ENCODE results near the gene PACRG. TPM values are rescaled to one million over a fixed set of nuclear protein-coding genes. Genes with fewer than 3 reads are reported as not detected.

The PACRG gene
- total and polyA plus RNA-seq, 10 of the 15 experiments (the other 5 are each of a cell fraction or from before 2014, with no cell fraction given), result not detected

DNA sequence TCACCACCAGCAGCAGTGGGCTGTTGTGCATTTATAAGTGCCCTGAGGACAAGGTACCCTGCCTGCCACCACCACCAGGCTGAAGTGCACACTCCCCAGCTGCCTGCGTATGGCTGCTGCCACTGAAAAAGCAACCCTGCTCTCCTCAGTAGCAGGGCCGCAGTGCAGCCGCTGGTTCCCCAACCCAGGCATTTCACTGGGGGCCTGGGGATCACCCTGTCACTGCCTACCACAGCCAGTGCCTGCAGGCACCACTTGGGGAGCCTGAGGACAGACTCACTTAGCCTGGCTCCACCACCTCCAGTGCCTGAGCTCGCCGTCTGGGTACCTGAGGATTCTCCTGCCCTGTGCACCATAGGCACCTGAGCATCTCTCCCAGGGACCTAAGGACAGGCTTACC lies 215.6 kb downstream of the PACRG start:
- WGBS (ENCODE audit: insufficient coverage, insufficient replicate concordance, low lambda C conversion rate, missing lambda C conversion rate), result 35% methylated on average over 5 of the region's 5 CpGs
- H3K79me2 ChIP-seq (ENCODE audit: control insufficient read depth, insufficient read depth, low read length), result no peaks in the 10 kb centered on the region
- no peak overlapping the region for H3K4me2 ChIP-seq (ENCODE audit: control insufficient read depth, insufficient read depth)
- no peak overlapping the region for H2AFZ ChIP-seq (ENCODE audit: control insufficient read depth, low read depth, low read length)
- DNase-seq (ENCODE audit: low read depth, low spot score) (no peak), FAIRE-seq (no peak), ATAC-seq (no peak)
- no peaks in the 10 kb centered on the region for H3K9me3 ChIP-seq (replicated peaks; ENCODE audit: control insufficient read depth, insufficient read depth, low read length)
- H4K20me1 ChIP-seq (ENCODE audit: control insufficient read depth, insufficient read depth), result no peaks in the 10 kb centered on the region
- in situ Hi-C loops (cut with MboI) (no loop called here), intact Hi-C loops (cut with micrococcal nuclease; ENCODE audit: unreplicated experiment) (no loop called here)
- SMC1A ChIA-PET (ENCODE audit: uncharacterized antibody, unreplicated experiment), result no interaction called here
- POLR2A ChIA-PET, result no interaction called here
- no peaks in the 10 kb centered on the region for H3K27me3 ChIP-seq (replicated peaks in 1 of 2; ENCODE audit: control insufficient read depth in 2 of 2, insufficient read depth in 2 of 2, low read length in 1 of 2)
- TF ChIP-seq, protein P1, sequence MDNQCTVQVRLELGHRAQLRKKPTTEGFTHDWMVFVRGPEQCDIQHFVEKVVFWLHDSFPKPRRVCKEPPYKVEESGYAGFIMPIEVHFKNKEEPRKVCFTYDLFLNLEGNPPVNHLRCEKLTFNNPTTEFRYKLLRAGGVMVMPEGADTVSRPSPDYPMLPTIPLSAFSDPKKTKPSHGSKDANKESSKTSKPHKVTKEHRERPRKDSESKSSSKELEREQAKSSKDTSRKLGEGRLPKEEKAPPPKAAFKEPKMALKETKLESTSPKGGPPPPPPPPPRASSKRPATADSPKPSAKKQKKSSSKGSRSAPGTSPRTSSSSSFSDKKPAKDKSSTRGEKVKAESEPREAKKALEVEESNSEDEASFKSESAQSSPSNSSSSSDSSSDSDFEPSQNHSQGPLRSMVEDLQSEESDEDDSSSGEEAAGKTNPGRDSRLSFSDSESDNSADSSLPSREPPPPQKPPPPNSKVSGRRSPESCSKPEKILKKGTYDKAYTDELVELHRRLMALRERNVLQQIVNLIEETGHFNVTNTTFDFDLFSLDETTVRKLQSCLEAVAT (IDR thresholded peaks at IDR 0.05), result no peak
- TF ChIP-seq, protein P2, sequence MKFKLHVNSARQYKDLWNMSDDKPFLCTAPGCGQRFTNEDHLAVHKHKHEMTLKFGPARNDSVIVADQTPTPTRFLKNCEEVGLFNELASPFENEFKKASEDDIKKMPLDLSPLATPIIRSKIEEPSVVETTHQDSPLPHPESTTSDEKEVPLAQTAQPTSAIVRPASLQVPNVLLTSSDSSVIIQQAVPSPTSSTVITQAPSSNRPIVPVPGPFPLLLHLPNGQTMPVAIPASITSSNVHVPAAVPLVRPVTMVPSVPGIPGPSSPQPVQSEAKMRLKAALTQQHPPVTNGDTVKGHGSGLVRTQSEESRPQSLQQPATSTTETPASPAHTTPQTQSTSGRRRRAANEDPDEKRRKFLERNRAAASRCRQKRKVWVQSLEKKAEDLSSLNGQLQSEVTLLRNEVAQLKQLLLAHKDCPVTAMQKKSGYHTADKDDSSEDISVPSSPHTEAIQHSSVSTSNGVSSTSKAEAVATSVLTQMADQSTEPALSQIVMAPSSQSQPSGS (IDR thresholded peaks at IDR 0.05; ENCODE audit: low read length), result no peak
- TF ChIP-seq FOXM1 (IDR thresholded peaks at IDR 0.05; ENCODE audit: low read depth, low read length), result no peak
- TF ChIP-seq ZSCAN29 (IDR thresholded peaks at IDR 0.05), result no peak
- TF ChIP-seq LARP7 (IDR thresholded peaks at IDR 0.05), result no peak
- TF ChIP-seq CHD2 (IDR thresholded peaks at IDR 0.05; ENCODE audit: borderline replicate concordance, low read depth, low read length), result no peak
- no peak for TF ChIP-seq STAT1 (conservative IDR thresholded peaks at IDR 0.05)
- TF ChIP-seq JUND (IDR thresholded peaks at IDR 0.05; ENCODE audit: low read depth, low read length), result no peak
- TF ChIP-seq HDAC2 (IDR thresholded peaks at IDR 0.05), result no peak
- TF ChIP-seq STAT3 (IDR thresholded peaks at IDR 0.05; ENCODE audit: low read depth, low read length), result no peak
- TF ChIP-seq EGR1 (IDR thresholded peaks at IDR 0.05; ENCODE audit: borderline replicate concordance in 1 of 2, low read depth in 2 of 2, low read length in 2 of 2), result no peak
- TF ChIP-seq, protein P3, sequence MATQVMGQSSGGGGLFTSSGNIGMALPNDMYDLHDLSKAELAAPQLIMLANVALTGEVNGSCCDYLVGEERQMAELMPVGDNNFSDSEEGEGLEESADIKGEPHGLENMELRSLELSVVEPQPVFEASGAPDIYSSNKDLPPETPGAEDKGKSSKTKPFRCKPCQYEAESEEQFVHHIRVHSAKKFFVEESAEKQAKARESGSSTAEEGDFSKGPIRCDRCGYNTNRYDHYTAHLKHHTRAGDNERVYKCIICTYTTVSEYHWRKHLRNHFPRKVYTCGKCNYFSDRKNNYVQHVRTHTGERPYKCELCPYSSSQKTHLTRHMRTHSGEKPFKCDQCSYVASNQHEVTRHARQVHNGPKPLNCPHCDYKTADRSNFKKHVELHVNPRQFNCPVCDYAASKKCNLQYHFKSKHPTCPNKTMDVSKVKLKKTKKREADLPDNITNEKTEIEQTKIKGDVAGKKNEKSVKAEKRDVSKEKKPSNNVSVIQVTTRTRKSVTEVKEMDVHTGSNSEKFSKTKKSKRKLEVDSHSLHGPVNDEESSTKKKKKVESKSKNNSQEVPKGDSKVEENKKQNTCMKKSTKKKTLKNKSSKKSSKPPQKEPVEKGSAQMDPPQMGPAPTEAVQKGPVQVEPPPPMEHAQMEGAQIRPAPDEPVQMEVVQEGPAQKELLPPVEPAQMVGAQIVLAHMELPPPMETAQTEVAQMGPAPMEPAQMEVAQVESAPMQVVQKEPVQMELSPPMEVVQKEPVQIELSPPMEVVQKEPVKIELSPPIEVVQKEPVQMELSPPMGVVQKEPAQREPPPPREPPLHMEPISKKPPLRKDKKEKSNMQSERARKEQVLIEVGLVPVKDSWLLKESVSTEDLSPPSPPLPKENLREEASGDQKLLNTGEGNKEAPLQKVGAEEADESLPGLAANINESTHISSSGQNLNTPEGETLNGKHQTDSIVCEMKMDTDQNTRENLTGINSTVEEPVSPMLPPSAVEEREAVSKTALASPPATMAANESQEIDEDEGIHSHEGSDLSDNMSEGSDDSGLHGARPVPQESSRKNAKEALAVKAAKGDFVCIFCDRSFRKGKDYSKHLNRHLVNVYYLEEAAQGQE (IDR thresholded peaks at IDR 0.05; ENCODE audit: low read depth, low read length), result no peak
- no peak overlapping the region for H3K9ac ChIP-seq (ENCODE audit: control insufficient read depth, insufficient read depth, low read length)
- H3K36me3 ChIP-seq (ENCODE audit: control insufficient read depth in 2 of 2, insufficient read depth in 2 of 2, low read length in 1 of 2), result no peaks in the 10 kb centered on the region
- CTCF ChIA-PET, result no interaction called here
- no TSS peak for BruUV-seq (replicated peaks)
- no peaks in the 10 kb centered on the region for H3K4me1 ChIP-seq (ENCODE audit: control insufficient read depth, insufficient read depth, low read length)
- RAD21 ChIA-PET (ENCODE audit: unreplicated experiment), result no interaction called here
- H3K4me3 ChIP-seq, result no peak overlapping the region
- H3K27ac ChIP-seq (ENCODE audit: control insufficient read depth, insufficient read depth), result no peak overlapping the region
